ENCODE results near the gene NFIA. TPM values are rescaled to one million over a fixed set of nuclear protein-coding genes. Genes with fewer than 3 reads are reported as not detected.

Gene NFIA
- total and polyA plus RNA-seq, 9 of the 15 experiments (the other 6 are each of a cell fraction or from before 2014, with no cell fraction given), result 5.3 to 24.9 (median 9.8) TPM

GRCh38 chr1:61088163-61088974 lies 6.0 kb downstream of the NFIA start:
- Histone ChIP-seq H3K4me3 (no peak overlapping the region), H3K36me3 (ENCODE audit: control insufficient read depth, insufficient read depth, low read length) (peaks cover 48% of the 10 kb centered on the region), H3K79me2 (ENCODE audit: control insufficient read depth, insufficient read depth, low read length) (peaks cover 100% of the 10 kb centered on the region), H3K9me3 (replicated peaks; ENCODE audit: control insufficient read depth, insufficient read depth, low read depth, low read length) (no peaks in the 10 kb centered on the region), H2AFZ (ENCODE audit: low read depth, low read length) (no peak overlapping the region), H3K9ac (ENCODE audit: insufficient read depth in 1 of 2, low read depth in 2 of 2, low read length in 2 of 2) (no peak overlapping the region), H4K20me1 (replicated peaks; ENCODE audit: control insufficient read depth, insufficient read depth, low read length) (peaks cover 6% of the 10 kb centered on the region; the same call in 1 of the 2 replicates), H3K27me3 (ENCODE audit: control insufficient read depth in 2 of 2, insufficient read depth in 2 of 2, low read length in 2 of 2) (no peaks in the 10 kb centered on the region), H3K4me1 (replicated peaks in 1 of 2; ENCODE audit: control insufficient read depth in 2 of 2, insufficient read depth in 2 of 2, low read length in 2 of 2) (peaks cover 3 to 12% of the 10 kb centered on the region in 2 experiments; a peak in 4 of 5 replicates), H3K4me2 (ENCODE audit: insufficient read depth, low read length) (no peak overlapping the region), H3K27ac (ENCODE audit: extremely low read depth, low read depth, low read length) (no peak overlapping the region), H3K9me1 (ENCODE audit: control insufficient read depth, insufficient read depth, low read length) (no peaks in the 10 kb centered on the region)
- POLR2A ChIA-PET, result interaction anchor here (1.0 to 2.2 kb wide), 2 partner anchors 9 to 12 kb away, joined by 3 to 7 read pairs; no protein-coding TSS in a partner anchor
- BruUV-seq (replicated peaks), result no TSS peak
- in situ Hi-C loops (cut with MboI), result no loop called here
- ATAC-seq, result no peak
- CTCF ChIA-PET (ENCODE audit: low intra/inter-chr PET ratio), result no interaction called here
- WGBS (ENCODE audit: insufficient coverage, low coverage, missing lambda C conversion rate), result 94% methylated on average over 25 of the region's 25 CpGs
- no peak for FAIRE-seq
- no peak for DNase-seq (ENCODE audit: extremely low read depth in 1 of 4, low spot score in 3 of 4)
- TF ChIP-seq TAF15 (IDR thresholded peaks at IDR 0.05; ENCODE audit: low read depth, low read length), result no peak
- TF ChIP-seq CHAMP1 (IDR thresholded peaks at IDR 0.05), result 0 out of 2 replicates have a peak, but pooled peaks have one; percentile 12
- peak in 1 of 2 experiments; percentile 65; a peak in 1 of 4 replicates for TF ChIP-seq MLLT1 (IDR thresholded peaks at IDR 0.05)
- intact Hi-C loops (cut with micrococcal nuclease), result loop anchor here (10.0 kb wide), 1 partner anchor 114 kb away; no protein-coding TSS in a partner anchor
